ENCODE measurements around the gene SRRD. TPM values are rescaled to one million over a fixed set of nuclear protein-coding genes. Genes with fewer than 3 reads are reported as not detected.

Gene SRRD
- total and polyA plus RNA-seq, 2 of the 8 experiments (the other 6 are each of a cell fraction or from before 2014, with no cell fraction given): 17.1 to 25.3 TPM

DNA sequence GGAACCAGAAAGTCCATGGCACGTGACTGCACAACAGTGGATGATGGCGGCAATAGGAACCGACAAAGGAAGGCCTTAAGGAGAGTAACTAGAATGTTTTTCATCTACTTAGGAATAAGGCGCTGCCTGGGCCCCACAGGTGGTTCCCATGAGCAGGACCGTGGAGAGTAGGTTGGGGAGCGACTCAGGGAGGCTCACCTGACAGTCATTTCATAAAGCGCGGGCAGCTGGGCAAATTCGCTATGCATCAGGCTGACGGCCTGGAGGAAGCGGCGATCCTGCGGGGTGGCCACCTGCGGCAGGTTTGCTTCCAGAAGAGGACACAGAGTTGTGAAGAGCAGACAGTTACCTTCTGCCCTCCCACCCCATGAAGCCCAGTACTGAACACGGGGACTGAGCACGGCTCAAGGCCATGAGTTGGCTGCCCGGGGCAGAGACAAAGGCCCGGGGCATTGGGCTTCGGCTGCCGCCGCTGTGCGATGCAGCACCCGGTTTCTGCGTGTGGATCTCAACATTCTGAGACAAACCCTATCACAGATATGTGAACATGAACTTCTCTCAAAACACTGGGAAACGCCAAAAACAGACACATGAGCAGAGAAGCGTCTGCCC lies 25.9 kb upstream of the SRRD start (continued):
- TF ChIP-seq HDAC2 (IDR thresholded peaks at IDR 0.05; ENCODE audit: borderline replicate concordance in 1 of 2, low read depth in 2 of 2, low read length in 2 of 2) (no peak), RFX5 (IDR thresholded peaks at IDR 0.05; ENCODE audit: borderline replicate concordance, low read depth, low read length) (no peak)
